NB4 (cell line): ENCODE results near the gene LSG1.

Source experiments
- MYC ChIP-seq: IDR thresholded peaks from 2 replicates; pipeline ENCODE4 v1.6.1; 2011; ENCODE audit warnings: low read depth, low read length
- POLR2A ChIP-seq: IDR thresholded peaks from 2 replicates; pipeline ENCODE4 v1.6.1; 2011; ENCODE audit warnings: mild to moderate bottlenecking; ENCODE audit not compliant: insufficient read length; ENCODE audit errors: extremely low read depth
- TF ChIP-seq, protein P1 (sequence below): IDR thresholded peaks from one replicate; pipeline ENCODE4 v1.5.1; 2012; ENCODE audit warnings: low read depth, low read length

DNA sequence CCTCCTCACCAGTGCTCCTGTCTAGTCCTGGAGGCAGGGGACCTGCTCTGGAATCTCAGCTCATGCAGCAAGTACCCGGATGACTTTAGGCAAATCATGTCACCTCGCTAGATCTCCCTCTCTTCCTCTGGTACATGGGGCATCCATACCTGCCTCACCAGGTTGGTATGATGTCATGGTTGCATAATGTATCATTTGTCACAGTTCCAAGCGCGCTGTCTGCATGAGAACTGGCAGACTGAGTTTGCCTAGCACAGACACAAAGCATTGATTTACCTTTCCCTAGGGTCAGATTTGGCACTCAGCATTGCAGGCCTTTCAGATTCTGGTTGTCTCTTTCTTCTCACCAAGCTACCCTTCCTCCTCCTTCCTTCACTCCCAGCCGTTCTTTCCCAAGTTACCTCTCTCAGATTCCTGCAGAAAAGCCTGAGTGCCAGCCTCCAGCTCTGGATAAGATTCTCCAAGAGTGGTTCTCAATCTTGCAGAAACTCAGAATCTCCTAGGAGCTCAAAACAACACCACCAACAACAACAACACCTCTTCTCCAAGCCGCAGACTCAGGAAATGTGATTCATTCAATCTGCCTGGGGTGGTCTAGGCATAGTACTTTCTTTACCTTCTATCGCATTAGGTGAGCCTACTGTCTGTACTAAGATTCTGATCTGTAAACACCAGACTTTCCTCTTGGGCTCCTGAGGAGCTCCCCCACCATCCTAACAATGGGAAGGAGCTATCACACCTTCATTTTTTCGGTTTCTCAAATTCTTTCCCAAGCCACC, 43.2 kb upstream of the LSG1 start:
- TF ChIP-seq, protein P1, sequence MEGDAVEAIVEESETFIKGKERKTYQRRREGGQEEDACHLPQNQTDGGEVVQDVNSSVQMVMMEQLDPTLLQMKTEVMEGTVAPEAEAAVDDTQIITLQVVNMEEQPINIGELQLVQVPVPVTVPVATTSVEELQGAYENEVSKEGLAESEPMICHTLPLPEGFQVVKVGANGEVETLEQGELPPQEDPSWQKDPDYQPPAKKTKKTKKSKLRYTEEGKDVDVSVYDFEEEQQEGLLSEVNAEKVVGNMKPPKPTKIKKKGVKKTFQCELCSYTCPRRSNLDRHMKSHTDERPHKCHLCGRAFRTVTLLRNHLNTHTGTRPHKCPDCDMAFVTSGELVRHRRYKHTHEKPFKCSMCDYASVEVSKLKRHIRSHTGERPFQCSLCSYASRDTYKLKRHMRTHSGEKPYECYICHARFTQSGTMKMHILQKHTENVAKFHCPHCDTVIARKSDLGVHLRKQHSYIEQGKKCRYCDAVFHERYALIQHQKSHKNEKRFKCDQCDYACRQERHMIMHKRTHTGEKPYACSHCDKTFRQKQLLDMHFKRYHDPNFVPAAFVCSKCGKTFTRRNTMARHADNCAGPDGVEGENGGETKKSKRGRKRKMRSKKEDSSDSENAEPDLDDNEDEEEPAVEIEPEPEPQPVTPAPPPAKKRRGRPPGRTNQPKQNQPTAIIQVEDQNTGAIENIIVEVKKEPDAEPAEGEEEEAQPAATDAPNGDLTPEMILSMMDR, result no peak
- TF ChIP-seq POLR2A (no peak), MYC (no peak)
